DMS79 (cell line): ENCODE measurements around the gene TCERG1L.
"Not testable (repeated sequence)": the region's sequence is repeated elsewhere in the genome, so short reads cannot be mapped to it uniquely, and the experiment has no call there.

ENCODE experiments used
- DNase-seq: peaks from one replicate; lab custom pipeline; 2025; lab: John Stamatoyannopoulos, UW

TCERG1L gene

DNA sequence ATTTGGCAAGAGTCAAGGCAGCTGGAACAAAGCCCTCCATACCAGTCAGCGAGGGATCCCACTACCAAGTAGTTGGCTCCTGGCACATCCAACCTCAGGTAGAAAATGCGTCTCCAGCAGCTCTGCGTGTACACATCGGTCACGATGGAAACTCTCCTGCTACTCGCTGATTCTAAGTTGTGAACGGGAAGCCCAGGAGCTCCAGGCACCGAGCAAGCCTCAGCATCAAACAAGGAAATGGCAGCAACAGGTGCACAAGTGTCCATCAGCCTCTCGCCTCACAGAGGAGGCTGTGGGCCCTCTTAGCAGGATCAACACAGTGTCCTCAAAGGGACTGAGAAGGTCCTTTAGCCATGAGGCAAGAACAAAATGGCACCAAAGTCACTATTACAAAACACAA is 127.0 kb downstream of the TCERG1L start:
- DNase-seq: no peak

DNA sequence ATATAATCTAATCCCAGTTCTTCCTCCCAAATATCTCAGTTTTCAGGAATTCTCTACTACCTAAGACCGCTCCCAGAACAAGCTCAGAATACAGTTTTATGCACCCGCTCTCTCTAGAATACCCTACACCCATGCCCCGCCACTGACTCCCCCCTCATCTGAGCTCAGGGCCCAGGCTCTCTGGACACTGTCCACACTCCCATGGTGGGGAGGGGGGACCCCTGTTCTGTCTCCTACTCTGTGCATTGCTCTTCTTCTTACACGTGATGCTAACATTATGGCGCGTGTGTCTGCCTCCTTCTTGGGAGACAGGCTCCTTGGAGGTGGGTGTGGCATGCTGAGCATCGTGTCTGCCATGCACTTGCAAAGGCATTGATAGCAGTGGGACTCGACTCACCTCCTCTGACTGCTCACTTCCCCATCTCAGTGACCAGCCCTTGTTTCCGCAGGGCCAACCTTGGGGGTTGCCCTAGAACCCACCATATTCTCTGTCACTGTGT is 127.9 kb downstream of the TCERG1L start:
- DNase-seq: no peak

DNA sequence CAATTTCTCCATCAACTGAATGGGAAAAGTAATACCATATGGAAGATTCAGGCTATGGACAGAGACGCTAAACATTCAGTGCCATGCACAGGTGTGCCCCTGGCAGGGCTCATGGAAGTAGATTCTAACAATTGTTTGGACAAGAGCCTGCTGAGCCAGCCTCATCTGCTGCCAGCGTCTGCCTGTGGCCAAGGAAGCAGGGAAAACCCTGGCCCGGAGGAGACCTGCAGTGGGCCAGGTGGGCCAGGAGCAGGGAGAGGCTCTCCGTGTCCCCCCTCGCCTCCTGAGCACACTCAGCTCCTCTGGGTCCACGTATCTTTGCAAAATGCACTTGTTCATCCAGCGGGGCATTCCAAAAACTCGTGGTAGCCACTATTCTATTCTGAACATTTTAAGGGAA is 130.1 kb downstream of the TCERG1L start:
- DNase-seq: no peak

DNA sequence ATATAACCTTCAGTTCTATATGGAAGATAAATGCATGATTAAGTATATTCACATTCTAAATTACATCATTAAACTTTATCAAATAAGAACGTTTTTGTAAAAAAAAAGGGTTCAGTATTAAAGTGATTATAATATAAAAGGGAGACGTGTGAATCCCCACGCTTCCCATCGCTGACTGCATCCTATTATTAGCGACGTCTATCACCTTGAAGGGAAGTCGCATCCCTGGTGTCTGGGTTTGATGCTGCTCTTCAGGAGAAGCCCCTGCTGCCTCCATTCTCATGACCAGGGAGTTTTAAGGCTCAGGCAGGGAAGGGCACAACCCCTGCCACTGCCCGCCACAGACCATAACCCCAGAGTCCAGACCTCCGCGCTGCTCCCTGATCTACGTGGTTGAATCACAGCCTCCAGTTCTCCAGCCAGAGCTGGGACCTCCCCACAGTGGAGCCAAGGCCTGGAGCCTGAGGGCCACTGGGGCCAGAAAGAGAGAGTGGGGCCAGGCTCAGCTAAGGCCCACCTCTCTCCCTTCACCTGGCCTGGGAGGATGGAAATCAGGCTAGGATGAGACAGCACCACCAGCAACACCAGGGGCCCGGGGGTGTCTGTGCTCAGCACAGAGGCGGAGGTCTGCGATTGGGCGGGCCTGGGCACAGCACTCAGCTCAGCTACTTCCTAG is 130.6 kb downstream of the TCERG1L start:
- DNase-seq: no peak

DNA sequence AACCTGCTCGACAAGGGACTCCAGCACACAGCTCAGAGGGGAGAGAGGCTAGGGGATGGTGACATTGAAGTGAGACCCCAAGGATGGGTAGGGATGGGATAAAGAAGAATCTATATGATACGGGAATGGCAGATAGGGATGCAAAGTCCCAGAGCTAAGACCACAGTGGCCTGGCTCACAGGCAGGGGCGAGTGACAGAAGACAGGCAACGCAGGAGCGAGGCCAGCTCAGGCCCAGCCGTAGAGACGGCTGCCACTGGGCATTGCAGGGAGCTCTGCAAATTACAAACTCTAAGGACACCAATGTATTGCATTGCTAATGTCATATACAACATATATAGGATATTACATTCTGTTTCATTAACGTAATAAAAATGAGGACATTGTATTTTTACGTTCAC is 131.4 kb downstream of the TCERG1L start:
- DNase-seq: no peak

DNA sequence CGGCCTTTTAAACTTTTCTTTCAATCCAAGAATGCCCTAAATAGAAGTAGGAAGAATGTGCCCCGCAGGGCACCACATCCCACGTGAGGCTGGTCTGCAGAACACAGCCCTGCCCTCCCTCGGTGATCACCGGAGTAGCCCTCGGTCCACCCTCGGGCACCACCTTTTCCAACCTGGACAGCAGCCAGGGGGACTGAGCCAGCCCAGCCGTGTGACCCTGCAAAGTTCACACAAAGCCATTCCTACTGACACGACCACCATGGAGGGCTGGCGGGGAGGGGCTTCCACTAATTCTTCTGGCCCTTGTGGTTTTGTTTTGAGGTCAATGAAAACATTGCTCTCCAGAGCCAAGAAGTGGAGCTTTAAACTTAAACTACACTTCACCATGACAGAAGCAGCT is 132.2 kb downstream of the TCERG1L start:
- no peak for DNase-seq

DNA sequence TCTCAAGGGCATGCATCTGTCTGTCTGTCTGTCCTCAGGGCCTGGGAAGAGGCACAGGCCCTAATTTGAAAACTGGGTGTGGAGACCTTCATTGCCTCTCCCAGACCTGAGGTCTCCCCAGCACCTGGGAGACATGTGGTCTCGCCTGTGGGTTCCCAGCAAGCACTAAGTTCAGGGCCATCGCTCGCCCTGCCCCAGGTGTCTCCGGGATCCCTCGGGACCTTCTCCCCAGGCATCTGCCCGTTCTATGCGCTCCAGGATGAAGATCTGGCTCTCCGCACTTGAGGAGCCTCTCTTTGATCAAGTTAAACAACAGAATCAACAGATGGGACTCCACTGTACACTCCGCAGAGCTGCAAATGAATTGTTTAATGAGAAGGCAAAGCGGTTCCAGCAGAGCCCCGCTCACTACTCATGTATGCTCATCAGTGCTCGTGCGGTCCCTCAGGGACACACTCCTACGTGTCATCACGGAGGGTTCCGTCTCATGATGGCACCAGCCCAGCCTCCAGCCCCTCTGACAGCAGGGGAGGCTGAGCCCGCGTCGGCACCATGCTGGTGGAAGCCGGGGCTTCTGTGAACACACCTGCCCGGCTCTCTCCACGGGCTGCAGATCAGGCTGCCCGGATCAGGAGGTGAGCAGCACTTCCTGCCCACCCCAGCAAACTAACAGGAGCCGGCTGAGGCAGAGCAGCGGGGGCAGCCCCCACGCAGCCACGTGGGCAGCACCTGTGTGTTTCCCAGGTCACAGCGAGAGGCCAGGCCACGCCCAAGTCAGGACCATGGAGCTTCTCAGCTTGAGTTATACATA is 132.8 kb downstream of the TCERG1L start:
- DNase-seq: no peak

DNA sequence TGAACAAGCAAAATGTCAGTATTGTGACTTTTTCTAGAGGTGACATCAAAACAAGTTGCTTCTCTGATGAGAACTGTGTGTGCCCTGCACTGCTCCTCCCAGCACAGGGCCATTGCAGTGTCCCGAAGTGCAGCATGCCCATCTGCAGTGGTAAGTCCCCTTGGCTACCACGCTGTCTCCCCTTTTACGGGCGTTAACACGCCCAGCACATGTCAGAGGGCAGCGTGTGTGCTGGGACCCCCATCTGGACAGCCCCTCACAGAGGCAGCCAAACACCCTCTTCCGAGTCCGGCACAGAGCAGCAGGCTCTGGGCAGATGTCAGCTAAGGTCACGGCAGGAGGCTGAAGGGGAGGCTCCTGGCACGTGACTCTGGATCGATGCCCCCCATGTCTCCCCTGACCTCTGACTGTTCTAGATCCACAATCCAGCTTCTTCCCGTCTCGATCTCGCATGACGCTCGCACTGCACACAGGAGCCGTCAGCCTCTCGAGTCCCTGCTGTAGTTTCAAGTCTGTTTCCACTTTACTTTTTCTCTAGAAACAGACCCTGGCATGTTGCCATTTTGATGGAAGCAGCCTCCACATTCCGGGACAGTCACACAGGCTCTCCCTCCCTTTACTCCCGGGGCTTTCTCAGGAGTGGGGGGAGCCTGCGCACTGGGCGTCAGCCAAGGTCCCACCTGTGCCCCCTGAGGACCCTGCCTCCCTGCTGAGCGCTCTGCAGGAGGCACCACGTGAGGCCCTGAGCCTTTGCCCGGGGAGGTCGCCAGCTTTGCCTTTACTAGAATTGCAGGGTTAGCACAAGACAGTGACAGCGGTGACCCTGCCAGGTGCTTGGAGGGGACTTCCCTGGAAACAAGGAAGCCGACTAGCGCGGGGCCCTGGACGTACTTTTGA is 133.8 kb downstream of the TCERG1L start:
- no peak for DNase-seq

DNA sequence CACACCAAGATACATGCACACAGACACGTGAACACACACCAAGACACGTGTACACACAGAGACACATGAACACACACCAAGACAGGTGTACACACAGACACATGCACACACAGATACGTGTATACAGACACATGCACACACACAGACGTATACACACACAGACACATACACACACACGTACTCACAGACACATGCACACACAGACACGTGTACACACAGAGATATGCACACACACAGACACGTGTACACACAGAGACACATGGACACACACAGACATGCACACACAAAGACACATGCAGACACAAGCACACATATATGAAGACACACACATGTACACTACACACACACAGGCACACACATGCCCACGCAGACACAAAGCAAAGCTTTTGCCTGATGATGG is 134.6 kb downstream of the TCERG1L start:
- no peak for DNase-seq

DNA sequence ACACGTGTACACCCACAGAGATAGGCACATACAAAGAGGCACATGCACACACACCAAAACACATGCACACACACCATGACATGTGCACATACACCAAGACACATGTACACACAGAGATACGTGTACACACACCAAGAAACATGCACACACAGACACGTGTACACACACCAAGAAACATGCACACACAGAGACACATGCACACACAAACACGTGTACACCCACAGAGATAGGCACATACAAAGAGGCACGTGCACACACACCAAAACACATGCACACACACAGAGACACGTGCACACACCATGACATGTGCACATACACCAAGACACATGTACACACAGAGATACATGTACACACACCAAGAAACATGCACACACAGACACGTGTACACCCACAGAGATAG is 135.2 kb downstream of the TCERG1L start:
- DNase-seq: not testable (repeated sequence)

DNA sequence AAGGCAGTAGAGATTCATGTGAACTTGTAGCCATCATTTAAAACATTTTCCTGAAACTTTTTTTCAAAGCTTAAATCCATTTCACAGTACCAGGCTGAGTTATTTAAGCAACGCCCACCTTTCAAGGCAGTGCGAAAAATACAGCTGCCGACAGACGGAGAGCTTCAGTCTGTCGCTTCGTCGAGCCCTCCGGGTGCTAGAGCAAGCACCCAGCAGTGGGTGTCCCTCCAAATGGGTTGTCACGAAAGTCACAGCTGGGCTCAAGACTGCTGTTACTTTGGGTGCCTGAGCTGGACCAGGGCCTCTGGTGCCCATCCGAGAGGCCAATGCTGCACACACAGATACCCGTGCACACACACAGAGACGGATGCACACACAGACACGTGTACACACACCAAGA is 135.6 kb downstream of the TCERG1L start:
- no peak for DNase-seq

DNA sequence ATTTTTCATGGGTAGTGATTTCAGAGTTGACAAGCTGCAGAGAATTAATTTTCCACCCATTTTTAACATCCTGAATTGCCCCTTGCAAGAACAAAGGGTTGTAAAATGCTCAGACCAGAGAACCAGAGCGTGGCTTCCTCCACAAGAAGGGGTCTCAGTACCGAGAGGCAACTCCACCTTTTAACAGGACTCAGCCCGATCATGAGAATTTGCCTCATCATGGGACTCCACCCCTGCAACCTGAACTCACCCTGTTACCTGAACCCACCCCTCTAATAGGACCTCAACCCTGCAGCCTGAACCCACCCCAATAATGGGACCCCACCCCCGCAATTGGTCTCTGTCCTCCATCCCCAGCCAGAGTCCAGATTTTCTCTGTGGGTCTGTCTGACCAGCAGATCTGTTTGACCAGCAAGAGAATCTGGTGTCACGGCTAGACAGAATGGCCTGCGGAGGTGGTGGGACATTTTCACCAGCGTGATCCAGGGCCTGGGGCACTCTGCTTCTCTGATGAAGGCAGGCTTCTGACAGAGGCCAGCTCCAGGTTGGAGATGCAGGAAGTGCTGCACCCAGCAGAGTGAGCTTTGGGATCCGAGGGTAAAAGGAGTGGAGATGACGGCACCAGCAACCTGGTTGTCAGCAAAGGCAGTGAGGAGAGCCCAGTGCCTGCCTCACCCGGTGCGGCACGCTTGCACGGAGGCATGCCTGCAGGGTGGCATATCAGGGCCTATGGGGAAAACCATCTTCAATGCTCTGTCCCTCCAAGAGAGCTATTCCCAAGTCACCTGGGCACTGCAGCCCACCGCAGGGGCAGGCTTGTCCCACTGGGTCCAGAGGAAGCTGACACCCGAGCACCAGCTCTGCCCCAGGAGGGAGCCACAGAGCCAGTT is 136.6 kb downstream of the TCERG1L start:
- DNase-seq: no peak

DNA sequence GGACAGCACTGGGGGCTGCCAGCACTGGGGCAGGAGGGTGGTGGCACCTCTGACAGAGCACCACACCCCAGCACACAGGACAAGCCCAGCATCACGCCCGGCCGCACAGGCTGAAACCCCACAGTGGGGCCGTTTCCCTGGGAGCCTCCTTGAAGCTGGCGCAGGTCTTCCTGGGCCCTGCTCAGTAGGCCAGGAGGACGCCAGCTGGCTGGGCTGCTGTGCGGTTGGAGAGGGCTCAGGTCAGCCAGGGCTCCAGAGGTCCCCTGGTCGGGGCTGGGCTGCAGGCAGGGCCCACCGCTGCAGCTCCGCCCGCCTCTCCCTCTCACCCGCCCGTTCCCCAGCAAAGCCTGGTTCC is 137.3 kb downstream of the TCERG1L start:
- no peak for DNase-seq

DNA sequence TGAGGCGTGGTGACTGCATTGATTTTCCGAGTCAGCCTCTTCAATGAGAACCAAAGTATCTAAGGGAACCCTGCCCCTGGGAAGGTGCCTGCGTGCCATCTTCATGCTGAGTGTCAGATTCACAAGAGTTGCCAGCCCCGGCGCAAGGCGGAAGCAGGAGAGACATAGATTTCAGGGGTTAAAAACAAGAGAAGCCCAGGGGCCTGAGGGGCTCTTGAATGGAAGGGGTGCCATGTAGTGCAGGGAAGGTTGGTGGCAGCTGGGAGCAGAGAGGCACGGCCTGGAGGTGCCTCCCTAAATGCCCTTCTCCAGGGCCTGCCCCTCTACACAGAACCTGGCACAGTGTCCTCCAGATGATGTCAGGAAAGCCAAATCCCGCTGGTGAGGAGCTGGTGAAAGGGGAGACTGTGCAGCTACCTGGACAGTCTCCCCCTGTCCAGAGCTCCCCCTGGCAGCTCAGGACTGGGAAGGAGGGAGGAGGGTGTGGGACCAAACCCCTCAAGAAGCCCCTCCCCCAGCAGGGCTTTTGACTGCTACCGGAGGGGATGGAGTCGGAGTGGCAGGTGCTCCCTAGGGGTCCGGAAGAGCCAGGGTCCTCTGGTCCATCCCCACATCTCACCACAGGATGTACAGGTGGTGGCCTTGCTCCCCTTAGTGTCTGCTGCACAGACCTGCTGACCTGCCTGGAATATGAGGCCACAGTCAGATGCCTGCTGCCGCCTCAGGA is 137.9 kb downstream of the TCERG1L start:
- DNase-seq: no peak

DNA sequence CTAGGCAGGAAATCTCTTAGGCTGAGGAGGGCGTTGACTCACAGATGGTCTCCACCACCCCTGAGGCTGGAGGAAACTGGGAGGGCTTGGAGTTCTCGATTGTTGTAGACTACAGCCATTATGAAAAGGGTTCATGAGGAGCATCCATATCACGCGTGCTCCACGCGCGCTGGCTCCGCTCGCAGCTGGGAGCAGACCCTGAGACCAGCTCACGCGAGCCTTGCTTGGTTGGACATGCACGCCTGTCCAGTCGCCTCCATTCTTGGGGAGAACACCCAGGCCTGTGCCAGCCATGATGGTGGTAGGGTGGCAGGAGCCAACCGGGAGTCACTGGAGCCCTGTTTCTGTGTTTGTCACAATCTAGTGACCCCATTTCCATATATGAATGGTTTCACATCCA is 139.1 kb downstream of the TCERG1L start:
- no peak for DNase-seq

DNA sequence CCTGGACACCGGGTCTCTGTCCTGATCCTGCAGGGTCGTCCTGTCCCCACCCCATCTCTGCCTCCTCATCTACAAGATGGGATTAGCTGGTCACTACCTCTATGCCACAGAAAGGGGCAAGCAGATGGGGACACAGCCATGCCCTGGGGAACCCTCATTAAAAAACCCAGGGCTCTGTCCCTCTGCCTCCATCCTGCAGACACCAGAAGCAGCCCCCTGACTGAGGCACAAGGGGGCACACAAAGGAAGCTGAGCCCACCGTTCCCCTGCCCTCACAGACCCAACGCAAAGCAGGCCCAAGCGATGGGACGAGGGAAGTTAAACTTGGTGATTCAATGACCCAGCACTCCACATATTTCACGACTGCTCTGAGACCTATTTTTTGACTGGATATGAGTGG is 142.4 kb downstream of the TCERG1L start:
- no peak for DNase-seq

DNA sequence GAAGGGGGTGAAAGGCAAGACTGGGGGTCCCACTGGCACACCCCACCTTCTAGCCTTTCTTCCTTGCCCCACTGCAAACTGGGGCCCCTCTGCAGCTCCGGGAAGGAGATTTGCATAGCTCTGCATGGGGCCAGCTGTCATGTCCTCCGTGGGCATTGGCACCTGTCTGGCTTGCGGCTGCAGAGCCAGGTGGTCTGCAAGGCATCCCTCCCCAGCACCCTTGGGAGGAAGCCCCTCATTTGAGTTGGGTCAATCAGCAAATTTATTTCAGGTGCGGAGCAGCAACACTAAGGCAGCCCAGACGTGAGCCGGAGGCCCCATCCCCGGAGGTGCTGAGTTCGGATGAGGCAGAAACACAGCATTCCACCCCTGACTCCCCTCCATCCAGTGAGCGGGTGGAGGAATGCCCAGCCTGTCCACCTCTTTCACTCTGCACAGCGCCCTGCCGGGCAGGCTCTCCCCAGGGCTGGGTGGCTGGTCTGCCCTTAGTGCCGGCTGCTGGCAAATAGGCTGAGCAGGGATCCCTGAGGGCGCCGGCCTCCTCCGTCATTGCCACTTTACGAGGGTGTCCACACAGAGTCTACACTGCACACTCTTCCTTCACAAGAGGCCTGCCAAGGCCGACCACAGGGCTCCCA is 143.2 kb downstream of the TCERG1L start:
- DNase-seq: no peak

DNA sequence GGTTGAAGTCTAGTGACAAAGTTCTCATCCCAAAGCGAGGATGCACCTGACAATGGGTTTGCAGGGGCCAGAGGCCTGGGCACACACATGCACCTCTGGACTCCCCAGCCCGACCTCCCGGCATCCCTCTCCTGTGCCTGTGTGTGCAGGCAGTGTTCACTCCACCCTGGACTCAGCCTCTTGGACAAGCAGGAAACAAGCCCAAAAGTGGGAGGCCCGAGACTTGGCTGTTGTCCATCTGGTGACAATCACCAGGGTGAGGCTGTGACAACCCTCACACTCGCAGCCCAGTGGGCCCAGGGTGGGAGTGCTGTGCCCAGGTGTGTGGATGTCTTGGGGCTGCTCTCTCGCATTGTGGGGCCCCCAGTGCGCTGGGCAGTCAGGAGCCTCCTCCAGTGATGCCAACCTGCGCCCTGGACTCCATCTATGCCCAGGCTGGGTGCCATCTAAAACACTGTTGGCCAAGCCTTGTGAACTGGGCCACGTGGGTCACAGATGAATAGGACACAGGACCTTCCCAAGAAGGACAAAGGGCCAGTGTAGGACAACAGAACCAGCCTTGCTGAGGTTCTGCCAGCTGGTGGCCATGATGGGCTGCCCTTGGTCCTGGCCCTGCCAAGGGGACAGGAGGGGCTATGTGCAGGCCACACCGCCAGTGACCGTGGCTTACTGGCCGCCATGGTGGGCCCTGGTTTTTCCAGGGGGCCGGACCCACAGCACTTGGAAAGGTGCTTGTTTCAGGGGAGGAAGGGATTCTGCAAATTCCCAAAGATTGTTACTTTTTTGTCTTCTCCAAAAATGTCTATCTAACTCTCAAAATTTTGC is 144.3 kb downstream of the TCERG1L start:
- DNase-seq: no peak

DNA sequence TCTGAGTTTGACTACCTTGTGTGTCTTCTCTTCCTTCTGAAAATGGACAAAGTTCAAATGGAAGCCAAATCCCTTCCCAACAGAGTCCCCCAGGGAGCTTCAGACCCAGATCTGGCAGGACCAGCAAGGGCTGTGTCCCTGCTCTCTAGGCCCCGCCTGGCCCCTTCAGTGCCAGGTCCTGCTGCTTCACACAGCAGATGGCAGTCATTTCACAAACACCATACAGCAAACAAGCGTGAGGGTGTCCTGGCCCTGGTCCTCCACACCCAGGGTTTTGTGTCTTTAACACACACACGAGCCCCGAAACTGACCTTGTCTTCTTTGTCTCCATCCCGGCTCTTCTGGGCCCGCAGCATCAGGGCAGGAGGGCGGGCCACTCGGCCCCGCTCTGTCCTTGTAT is 145.0 kb downstream of the TCERG1L start:
- no peak for DNase-seq

DNA sequence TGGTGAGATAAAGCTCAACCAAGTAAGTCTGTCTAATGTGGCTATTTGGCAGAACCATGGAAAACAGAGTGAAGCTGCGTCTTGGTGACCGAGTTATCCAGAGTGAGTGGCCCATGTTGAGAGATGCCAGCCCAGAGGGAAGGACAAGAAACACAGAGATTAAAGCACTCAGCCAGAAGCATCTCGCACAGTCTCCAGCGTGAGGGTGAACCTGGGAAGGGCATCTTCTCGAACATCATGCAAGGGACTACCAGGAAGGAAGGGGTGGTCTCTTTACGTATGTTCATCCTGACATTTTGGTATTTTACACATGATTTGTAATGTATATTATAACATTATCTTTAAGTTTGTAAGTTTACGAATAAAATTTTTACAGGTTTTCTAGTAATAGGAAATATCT is 146.4 kb downstream of the TCERG1L start:
- no peak for DNase-seq
